Osteocyte (in vitro differentiated cells): Measurements from ENCODE around the gene PPP1R3F. TPM values are rescaled to one million over a fixed set of nuclear protein-coding genes. Genes with fewer than 3 reads are reported as not detected.

Experiments
- DNase-seq: peaks from one replicate; pipeline ENCODE4 v3.0.0; 2021; ENCODE audit warnings: mixed read lengths; ENCODE audit not compliant: unreplicated experiment; ENCODE audit errors: extremely low spot score
- H3K27ac Mint-ChIP-seq: one replicate; pipeline ENCODE4 v1.8.0; 2021; ENCODE audit warnings: mild to moderate bottlenecking, mixed read lengths; ENCODE audit not compliant: unreplicated experiment
- H3K27me3 Mint-ChIP-seq: one replicate; pipeline ENCODE4 v1.8.0; 2021; ENCODE audit warnings: mixed read lengths; ENCODE audit not compliant: unreplicated experiment
- H3K36me3 Mint-ChIP-seq: one replicate; pipeline ENCODE4 v1.8.0; 2021; ENCODE audit warnings: mixed read lengths; ENCODE audit not compliant: unreplicated experiment
- H3K4me1 Mint-ChIP-seq: one replicate; pipeline ENCODE4 v1.8.0; 2021; ENCODE audit warnings: mixed read lengths; ENCODE audit not compliant: unreplicated experiment
- H3K4me3 Mint-ChIP-seq: one replicate; pipeline ENCODE4 v1.8.0; 2021; ENCODE audit warnings: mild to moderate bottlenecking, moderate library complexity, mixed read lengths; ENCODE audit not compliant: unreplicated experiment
- H3K9me3 Mint-ChIP-seq: one replicate; pipeline ENCODE4 v1.8.0; 2021; ENCODE audit warnings: mixed read lengths; ENCODE audit not compliant: unreplicated experiment
- CTCF ChIP-seq: fragments of 200-600 bp; sonication (generic); IDR thresholded peaks from 2 replicates; pipeline ENCODE4 v1.5.0; 2021; ENCODE audit warnings: antibody characterized with exemption, mild to moderate bottlenecking, moderate library complexity
- total RNA-seq: library from RNA; stranded (reverse); gene quantifications from 2 replicates; pipeline ENCODE4 v1.2.1, GENCODE V29; 2021

PPP1R3F gene
- total RNA-seq, 1 donor from 2014 or later, result 9.2 TPM

- peaks cover 7% of the 10 kb centered on the region for H3K36me3 Mint-ChIP-seq
- no peak for DNase-seq
- TF ChIP-seq CTCF, result no peak
- H3K4me1 Mint-ChIP-seq, result no peaks in the 10 kb centered on the region
- H3K4me3 Mint-ChIP-seq, result no peak overlapping the region
- H3K27ac Mint-ChIP-seq, result no peak overlapping the region
- H3K27me3 Mint-ChIP-seq, result no peaks in the 10 kb centered on the region
- no peaks in the 10 kb centered on the region for H3K9me3 Mint-ChIP-seq
These were observed 26.4 kb upstream of the PPP1R3F start for GRCh38 chrX:49243166-49243565.

- no peak for DNase-seq
- H3K27me3 Mint-ChIP-seq, result no peaks in the 10 kb centered on the region
- H3K27ac Mint-ChIP-seq, result no peak overlapping the region
- TF ChIP-seq CTCF, result no peak
- H3K4me3 Mint-ChIP-seq, result no peak overlapping the region
- no peaks in the 10 kb centered on the region for H3K9me3 Mint-ChIP-seq
- no peaks in the 10 kb centered on the region for H3K4me1 Mint-ChIP-seq
- H3K36me3 Mint-ChIP-seq, result peaks cover 7% of the 10 kb centered on the region
These were observed 25.4 kb upstream of the PPP1R3F start for GRCh38 chrX:49244207-49244606.

DNA sequence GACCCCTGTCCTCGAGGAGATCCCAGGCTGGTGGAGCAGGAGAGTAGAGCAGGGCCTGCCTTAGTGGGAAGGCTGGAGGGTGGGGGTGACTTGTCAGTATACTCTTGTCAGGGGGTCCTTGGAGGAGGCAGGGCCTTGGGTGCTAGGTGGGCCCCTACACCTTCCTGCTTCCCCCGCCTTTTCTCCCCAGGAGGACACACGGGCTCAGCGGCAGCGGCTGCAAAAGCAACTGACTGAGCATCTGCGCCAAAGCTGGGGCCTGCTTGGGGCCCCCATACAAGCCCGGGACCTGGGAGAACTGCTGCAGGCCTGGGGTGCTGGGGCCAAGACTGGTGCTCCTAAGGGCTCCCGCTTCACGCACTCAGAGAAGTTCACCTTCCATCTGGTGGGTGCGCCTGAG, 23.1 kb upstream of the PPP1R3F start:
- no peaks in the 10 kb centered on the region for H3K4me1 Mint-ChIP-seq
- H3K27me3 Mint-ChIP-seq, result no peaks in the 10 kb centered on the region
- H3K4me3 Mint-ChIP-seq, result no peak overlapping the region
- TF ChIP-seq CTCF, result no peak
- H3K27ac Mint-ChIP-seq, result no peak overlapping the region
- no peaks in the 10 kb centered on the region for H3K9me3 Mint-ChIP-seq
- no peak for DNase-seq
- H3K36me3 Mint-ChIP-seq, result peaks cover 9% of the 10 kb centered on the region

- no peaks in the 10 kb centered on the region for H3K9me3 Mint-ChIP-seq
- H3K4me3 Mint-ChIP-seq, result no peak overlapping the region
- no peak for TF ChIP-seq CTCF
- H3K4me1 Mint-ChIP-seq, result no peaks in the 10 kb centered on the region
- H3K27ac Mint-ChIP-seq, result no peak overlapping the region
- H3K27me3 Mint-ChIP-seq, result no peaks in the 10 kb centered on the region
- peaks cover 9% of the 10 kb centered on the region for H3K36me3 Mint-ChIP-seq
- no peak for DNase-seq
These were observed 22.2 kb upstream of the PPP1R3F start for GRCh38 chrX:49247346-49247745.

DNA sequence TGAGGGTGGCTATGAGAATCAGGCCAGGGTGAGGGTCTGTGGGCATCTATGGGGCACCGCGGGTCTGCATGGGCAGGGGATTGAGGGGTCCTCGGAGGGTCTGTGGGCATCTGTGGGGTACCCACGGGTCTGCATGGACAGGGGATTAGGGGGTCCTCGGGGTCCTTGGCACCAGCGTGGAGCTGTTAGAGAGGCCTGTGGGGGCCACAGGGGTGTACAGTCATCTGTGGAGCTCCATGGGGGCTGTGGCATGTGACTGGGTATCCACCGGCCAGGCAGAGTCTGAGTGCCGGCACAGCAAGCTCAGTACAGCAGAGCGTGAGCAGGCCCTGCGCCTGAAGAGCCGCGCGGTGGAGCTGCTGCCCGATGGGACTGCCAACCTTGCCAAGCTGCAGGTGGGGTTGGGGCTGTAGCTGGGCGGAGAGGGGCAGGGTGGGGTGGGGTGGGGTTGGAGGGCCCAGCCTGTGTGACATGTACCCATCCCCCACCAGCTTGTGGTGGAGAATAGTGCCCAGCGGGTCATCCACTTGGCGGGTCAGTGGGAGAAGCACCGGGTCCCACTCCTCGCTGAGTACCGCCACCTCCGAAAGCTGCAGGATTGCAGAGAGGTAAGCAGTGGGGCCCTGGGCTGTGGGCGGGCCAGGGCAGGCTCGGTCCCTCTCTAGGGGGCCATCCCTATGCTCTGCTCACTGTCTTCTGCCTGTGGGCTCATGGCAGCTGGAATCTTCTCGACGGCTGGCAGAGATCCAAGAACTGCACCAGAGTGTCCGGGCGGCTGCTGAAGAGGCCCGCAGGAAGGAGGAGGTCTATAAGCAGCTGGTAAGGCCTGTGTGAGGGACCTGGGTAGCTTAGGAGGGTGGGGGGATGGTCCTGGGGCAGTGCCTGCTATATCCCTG, 21.4 kb upstream of the PPP1R3F start:
- no peak for TF ChIP-seq CTCF
- Mint-ChIP-seq H3K36me3 (peaks cover 8% of the 10 kb centered on the region), H3K27me3 (no peaks in the 10 kb centered on the region), H3K9me3 (no peaks in the 10 kb centered on the region), H3K4me1 (no peaks in the 10 kb centered on the region), H3K27ac (no peak overlapping the region), H3K4me3 (no peak overlapping the region)
- no peak for DNase-seq
